Endothelial cell of umbilical vein (primary cell): ENCODE data around the gene CIAPIN1. TPM values are rescaled to one million over a fixed set of nuclear protein-coding genes. Genes with fewer than 3 reads are reported as not detected.

Source experiments
- BruUV-seq: library from RNA; stranded (reverse); fragments of 400-500 nt; replicated peaks from 2 replicates; lab custom pipeline; 2021; lab: Mats Ljungman, UMichigan
- CTCF ChIA-PET: fragments of 300-600, 350-600 bp; sonication (Branson Sonifier 250); formaldehyde crosslinking; loops from one replicate; lab custom pipeline; 2021; ENCODE audit warnings: antibody characterized with exemption, inconsistent platforms; lab: Charles Lee
- POLR2A ChIA-PET: fragments of 300-600, 350-600 bp; sonication (Branson Sonifier 250); formaldehyde crosslinking; loops from one replicate; lab custom pipeline; 2021; ENCODE audit warnings: antibody characterized with exemption, inconsistent platforms; lab: Charles Lee
- DNase-seq: peaks from one replicate; pipeline ENCODE4 v3.0.0-alpha.2; 2011; ENCODE audit warnings: low read depth, low spot score
- FAIRE-seq: peaks from 2 replicates; lab custom pipeline; 2011; peaks lifted over from hg19 to GRCh38; lab: Jason Lieb, UNC
- H2AFZ ChIP-seq: 2 replicates; pipeline ENCODE4 v1.6.0; 2012; ENCODE audit warnings: low read depth, low read length, control low read depth, inconsistent platforms
- H3K27ac ChIP-seq: 2 replicates; pipeline ENCODE4 v1.5.1; 2011; ENCODE audit warnings: low read depth, mild to moderate bottlenecking, control low read depth, low read length, moderate library complexity; ENCODE audit not compliant: insufficient read depth
- H3K27me3 ChIP-seq, 2 experiments: 2 replicates each; pipeline versions ENCODE4 v1.6.0 to v1.6.1; 2011; ENCODE audit warnings: low read length in 2 of 2, mixed read lengths in 1 of 2; ENCODE audit not compliant: control insufficient read depth in 2 of 2, insufficient read depth in 2 of 2
- H3K36me3 ChIP-seq, 2 experiments: 2 replicates in 1 of 2; 3 replicates in 1 of 2; pipeline ENCODE4 v1.5.1; 2011; ENCODE audit warnings: low read length in 2 of 2, mild to moderate bottlenecking in 1 of 2, moderate library complexity in 1 of 2; ENCODE audit not compliant: control insufficient read depth in 2 of 2, insufficient read depth in 2 of 2; ENCODE audit errors: extremely low read depth in 1 of 2
- H3K4me1 ChIP-seq: 3 replicates; pipeline ENCODE4 v1.5.1; 2011; ENCODE audit warnings: mild to moderate bottlenecking, low read length; ENCODE audit not compliant: control insufficient read depth, insufficient read depth; ENCODE audit errors: extremely low read depth
- H3K4me2 ChIP-seq: 2 replicates; pipeline ENCODE4 v1.6.1; 2011; ENCODE audit warnings: low read length, control low read depth, mixed read lengths; ENCODE audit not compliant: insufficient read depth
- H3K4me3 ChIP-seq, 3 experiments: fragments of 200-600 bp in 1 of 3; sonication (generic), shearing (Covaris generic) in 1 of 3; replicated peaks in 1 of 3; 2 replicates each; pipeline ENCODE4 v1.5.1; 2011 to 2016; ENCODE audit warnings: control low read depth in 3 of 3, low read length in 3 of 3, mild to moderate bottlenecking in 2 of 3, inconsistent platforms in 1 of 3, low read depth in 1 of 3, moderate library complexity in 1 of 3; ENCODE audit not compliant: insufficient read depth in 1 of 3
- H3K79me2 ChIP-seq: 2 replicates; pipeline ENCODE4 v1.6.0; 2012; ENCODE audit warnings: low read length, inconsistent platforms; ENCODE audit not compliant: control insufficient read depth, insufficient read depth
- H3K9ac ChIP-seq: replicated peaks from 2 replicates; pipeline ENCODE3; 2011; ENCODE audit warnings: low read length, control low read depth; ENCODE audit not compliant: insufficient read depth; ENCODE audit errors: extremely low read depth
- H3K9me1 ChIP-seq: replicated peaks from 3 replicates; pipeline ENCODE4 v1.6.0; 2011; ENCODE audit warnings: mild to moderate bottlenecking, low read length; ENCODE audit not compliant: control insufficient read depth, insufficient read depth; ENCODE audit errors: extremely low read depth
- H3K9me3 ChIP-seq: replicated peaks from 2 replicates; pipeline ENCODE4 v1.5.1; 2012; ENCODE audit warnings: low read length, inconsistent platforms; ENCODE audit not compliant: control insufficient read depth, insufficient read depth
- H4K20me1 ChIP-seq: replicated peaks from 2 replicates; pipeline ENCODE3; 2011; ENCODE audit warnings: mild to moderate bottlenecking, low read length; ENCODE audit not compliant: control insufficient read depth, insufficient read depth; ENCODE audit errors: extremely low read depth
- GATA2 ChIP-seq: IDR thresholded peaks from 2 replicates; pipeline ENCODE4 v1.7.0; 2011; ENCODE audit warnings: low read depth, mild to moderate bottlenecking, moderate library complexity, mixed read lengths, low read length; ENCODE audit not compliant: insufficient read length, insufficient read depth
- JUN ChIP-seq: IDR thresholded peaks from 2 replicates; pipeline ENCODE4 v1.6.1; 2011; ENCODE audit warnings: borderline replicate concordance, low read depth; ENCODE audit not compliant: insufficient read length, insufficient read depth
- MYC ChIP-seq: IDR thresholded peaks from one replicate; pipeline ENCODE4 v1.6.1; 2011; ENCODE audit warnings: mild to moderate bottlenecking, low read depth, low read length
- dilution Hi-C: fragments of 300-500 bp; cut with MboI; formaldehyde crosslinking; loops from one replicate; pipeline ENCODE4 v1.15.0; 2019; ENCODE audit warnings: low sequenced_read_pairs; ENCODE audit not compliant: extremely low pct_ligation_motif_present
- intact Hi-C: fragments of 100-400 bp; cut with micrococcal nuclease; formaldehyde crosslinking; loops from one replicate; pipeline ENCODE4 v1.10.0; 2022
- polyA plus RNA-seq, 4 experiments: library from polyadenylated mRNA; depleted of rRNA in 3 of 4; stranded (reverse) in 3 of 4; unstranded in 1 of 4; fragments of >200 nt; gene quantifications; 2 replicates each; pipeline versions ENCODE4 v1.2.1 to v1.2.3, GENCODE V29; 2011 to 2012; ENCODE audit warnings: missing spikeins in 1 of 4
- total RNA-seq: library from RNA; stranded (reverse); gene quantifications from 2 replicates; pipeline ENCODE4 v1.2.3, GENCODE V29; 2021
- TF ChIP-seq, protein P1 (sequence below), 2 donors: IDR thresholded peaks; 1 replicate in 1 of 2; 2 replicates in 1 of 2; pipeline ENCODE4 v1.5.1; 2011; ENCODE audit warnings: low read length in 2 of 2, mild to moderate bottlenecking in 2 of 2, moderate library complexity in 2 of 2, control low read depth in 1 of 2, inconsistent platforms in 1 of 2, low read depth in 1 of 2; ENCODE audit not compliant: insufficient read depth in 1 of 2; ENCODE audit errors: extremely low read depth in 1 of 2
- TF ChIP-seq, protein P2 (sequence below): IDR thresholded peaks from 2 replicates; pipeline ENCODE4 v1.6.1; 2011; ENCODE audit not compliant: insufficient read depth, insufficient read length

CIAPIN1 gene
- total and polyA plus RNA-seq, 2 donors (not counting 3 experiments of a cell fraction or from before 2014, with no cell fraction given), result 74.6 to 77.9 TPM

DNA sequence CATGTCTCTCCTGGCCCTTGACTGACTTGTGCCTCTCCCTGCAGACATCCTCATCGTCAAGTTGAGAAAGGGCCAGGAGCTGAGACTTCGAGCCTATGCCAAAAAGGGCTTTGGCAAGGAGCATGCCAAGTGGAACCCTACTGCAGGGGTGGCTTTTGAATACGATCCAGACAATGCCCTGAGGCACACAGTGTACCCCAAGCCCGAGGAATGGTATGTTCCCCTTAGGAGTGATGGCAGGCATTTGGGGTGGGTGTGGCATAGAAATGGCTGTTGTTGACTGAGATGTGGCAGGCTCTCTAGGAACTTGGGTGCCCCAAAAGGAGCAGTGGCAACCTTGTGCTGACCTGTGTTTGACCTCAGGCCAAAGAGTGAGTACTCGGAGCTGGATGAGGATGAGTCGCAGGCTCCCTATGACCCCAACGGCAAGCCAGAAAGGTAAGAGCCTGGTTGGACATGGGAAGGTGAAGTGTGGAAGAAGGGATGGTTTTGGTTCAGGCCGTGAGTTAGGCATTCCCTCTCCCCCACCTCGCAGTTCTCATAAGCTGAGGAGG, 22.8 kb upstream of the CIAPIN1 start:
- dilution Hi-C loops, result no loop called here
- H3K79me2 ChIP-seq, result peaks cover 1% of the 10 kb centered on the region
- FAIRE-seq (no peak), DNase-seq (no peak)
- no peak overlapping the region for H3K4me2 ChIP-seq
- H3K4me1 ChIP-seq, result peaks cover 5% of the 10 kb centered on the region
- no peaks in the 10 kb centered on the region for H3K9me1 ChIP-seq
- no peak overlapping the region for H3K27ac ChIP-seq
- no peaks in the 10 kb centered on the region for H3K9me3 ChIP-seq
- intact Hi-C loops, result loop anchor here (10.0 kb wide), 1 partner anchor 175 kb away; no protein-coding TSS in a partner anchor
- BruUV-seq, result no TSS peak
- TF ChIP-seq, protein P1, sequence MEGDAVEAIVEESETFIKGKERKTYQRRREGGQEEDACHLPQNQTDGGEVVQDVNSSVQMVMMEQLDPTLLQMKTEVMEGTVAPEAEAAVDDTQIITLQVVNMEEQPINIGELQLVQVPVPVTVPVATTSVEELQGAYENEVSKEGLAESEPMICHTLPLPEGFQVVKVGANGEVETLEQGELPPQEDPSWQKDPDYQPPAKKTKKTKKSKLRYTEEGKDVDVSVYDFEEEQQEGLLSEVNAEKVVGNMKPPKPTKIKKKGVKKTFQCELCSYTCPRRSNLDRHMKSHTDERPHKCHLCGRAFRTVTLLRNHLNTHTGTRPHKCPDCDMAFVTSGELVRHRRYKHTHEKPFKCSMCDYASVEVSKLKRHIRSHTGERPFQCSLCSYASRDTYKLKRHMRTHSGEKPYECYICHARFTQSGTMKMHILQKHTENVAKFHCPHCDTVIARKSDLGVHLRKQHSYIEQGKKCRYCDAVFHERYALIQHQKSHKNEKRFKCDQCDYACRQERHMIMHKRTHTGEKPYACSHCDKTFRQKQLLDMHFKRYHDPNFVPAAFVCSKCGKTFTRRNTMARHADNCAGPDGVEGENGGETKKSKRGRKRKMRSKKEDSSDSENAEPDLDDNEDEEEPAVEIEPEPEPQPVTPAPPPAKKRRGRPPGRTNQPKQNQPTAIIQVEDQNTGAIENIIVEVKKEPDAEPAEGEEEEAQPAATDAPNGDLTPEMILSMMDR (IDR thresholded peaks at IDR 0.05; ENCODE audit: extremely low read depth in 1 of 2, insufficient read depth in 1 of 2, low read depth in 1 of 2, low read length in 2 of 2), result no peak
- no peak for TF ChIP-seq GATA2
- no peak for TF ChIP-seq JUN
- TF ChIP-seq MYC, result no peak
- TF ChIP-seq, protein P2, sequence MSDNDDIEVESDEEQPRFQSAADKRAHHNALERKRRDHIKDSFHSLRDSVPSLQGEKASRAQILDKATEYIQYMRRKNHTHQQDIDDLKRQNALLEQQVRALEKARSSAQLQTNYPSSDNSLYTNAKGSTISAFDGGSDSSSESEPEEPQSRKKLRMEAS, result no peak
- H2AFZ ChIP-seq, result no peak overlapping the region
- H4K20me1 ChIP-seq, result no peaks in the 10 kb centered on the region
- peaks cover 13 to 58% of the 10 kb centered on the region in 2 experiments for H3K36me3 ChIP-seq
- POLR2A ChIA-PET, result no interaction called here
- H3K27me3 ChIP-seq, result no peaks in the 10 kb centered on the region
- H3K4me3 ChIP-seq, result no peak overlapping the region
- CTCF ChIA-PET, result interaction anchor here (1.3 to 3.5 kb wide), 3 partner anchors 8 to 49 kb away, joined by 3 to 17 read pairs (median 10); partner anchors contain the start of gene POLR2C
- H3K9ac ChIP-seq, result no peak overlapping the region
